Measurements from ENCODE around the gene ADAM10.

- no peak for TF ChIP-seq OVOL3 (tag by site-specific recombination; IDR thresholded peaks at IDR 0.05)
- TF ChIP-seq CTCF (tag by site-specific recombination; IDR thresholded peaks at IDR 0.05) = no peak
- no peak for TF ChIP-seq SP7 (tag by site-specific recombination; IDR thresholded peaks at IDR 0.05)
- TF ChIP-seq ZNF24 (tag by site-specific recombination; IDR thresholded peaks at IDR 0.05) = no peak
- no peak for TF ChIP-seq ZNF549 (tag by site-specific recombination; IDR thresholded peaks at IDR 0.05)
- no peak for TF ChIP-seq ZNF350 (tag by site-specific recombination; IDR thresholded peaks at IDR 0.05)
- no peak for TF ChIP-seq ZNF639 (tag by site-specific recombination; IDR thresholded peaks at IDR 0.05)
- TF ChIP-seq KLF1 (tag by site-specific recombination; IDR thresholded peaks at IDR 0.05) = no peak
- TF ChIP-seq BCL11A (tag by site-specific recombination; IDR thresholded peaks at IDR 0.05; ENCODE audit: low read depth) = no peak
- no peak for TF ChIP-seq ZSCAN5A (tag by site-specific recombination; IDR thresholded peaks at IDR 0.05)
- TF ChIP-seq ZBTB21 (tag by site-specific recombination; IDR thresholded peaks at IDR 0.05) = no peak
These were observed 122.5 kb downstream of the ADAM10 start for GRCh38 chr15:58627046-58627445.

All from HEK293 (cell line).